GM12874 (cell line): ENCODE results near the gene PLEK.

ENCODE experiments used
- CTCF ChIP-seq: IDR thresholded peaks from 2 replicates; pipeline ENCODE4 v1.5.1; 2011; ENCODE audit warnings: low read depth, mild to moderate bottlenecking, control low read depth, low read length, moderate library complexity; ENCODE audit not compliant: insufficient read depth

The PLEK gene

GRCh38 chr2:68368654-68369336 is 3.7 kb downstream of the PLEK start:
- TF ChIP-seq CTCF: no peak

- TF ChIP-seq CTCF: no peak
These were observed 4.3 kb downstream of the PLEK start for GRCh38 chr2:68369337-68369734.

GRCh38 chr2:68371138-68371537 is 6.1 kb downstream of the PLEK start:
- no peak for TF ChIP-seq CTCF

GRCh38 chr2:68371581-68371980 is 6.5 kb downstream of the PLEK start:
- no peak for TF ChIP-seq CTCF

- TF ChIP-seq CTCF: no peak
These were observed 7.4 kb downstream of the PLEK start for GRCh38 chr2:68372485-68372884.

- TF ChIP-seq CTCF: no peak
These were observed 9.1 kb downstream of the PLEK start for GRCh38 chr2:68374184-68374583.

GRCh38 chr2:68375582-68375981 is 10.5 kb downstream of the PLEK start:
- TF ChIP-seq CTCF: no peak
